Thyroid gland (tissue), 4 donors: ENCODE results near the gene MTIF2. TPM values are rescaled to one million over a fixed set of nuclear protein-coding genes. Genes with fewer than 3 reads are reported as not detected.
A peak's percentile ranks its signal among the peaks of the same experiment; 100 is the strongest.

Experiments
- DNase-seq, 2 donors: peaks; one replicate each; pipeline ENCODE4 v3.0.0-alpha.2; 2019
- H3K27ac ChIP-seq, 3 donors: fragments of 200-600 bp; sonication (generic); 1 replicate in 2 of 3; 2 replicates in 1 of 3; pipeline ENCODE4 v1.5.1; 2016 to 2019; ENCODE audit warnings: mild to moderate bottlenecking in 1 of 3, moderate library complexity in 1 of 3
- H3K27me3 ChIP-seq: fragments of 200-600 bp; sonication (generic); one replicate; pipeline ENCODE4 v1.5.1; 2019
- H3K36me3 ChIP-seq, 2 donors: fragments of 200-600 bp; sonication (generic); one replicate each; pipeline ENCODE4 v1.5.1; 2016 to 2019
- H3K4me1 ChIP-seq, 2 donors: fragments of 200-600 bp; sonication (generic); one replicate each; pipeline ENCODE4 v1.5.1; 2017 to 2019
- H3K4me3 ChIP-seq, 3 donors: fragments of 200-600 bp; sonication (generic); replicated peaks in 1 of 3; 1 replicate in 2 of 3; 2 replicates in 1 of 3; pipeline ENCODE4 v1.5.1; 2016; ENCODE audit warnings: mild to moderate bottlenecking in 1 of 3
- H3K9me3 ChIP-seq: fragments of 200-600 bp; sonication (generic); one replicate; pipeline ENCODE4 v1.5.1; 2017
- CTCF ChIP-seq, 6 experiments: fragments of 200-600 bp in 3 of 6; fragments of 450-650 bp in 3 of 6; sonication (generic) in 3 of 6; IDR thresholded peaks; one replicate each; pipeline ENCODE4 v1.5.1; 2016 to 2019; ENCODE audit warnings: antibody characterized with exemption in 6 of 6, mild to moderate bottlenecking in 2 of 6, inconsistent platforms in 1 of 6, moderate library complexity in 1 of 6
- POLR2A ChIP-seq, 2 donors: fragments of 450-650 bp; IDR thresholded peaks; one replicate each; pipeline ENCODE4 v1.6.1; 2017; ENCODE audit warnings: antibody characterized with exemption in 2 of 2, mild to moderate bottlenecking in 2 of 2, moderate library complexity in 1 of 2
- WGBS, 2 donors: methylation state at CpG; one replicate each; pipeline ENCODE4 v1.1.5; 2017; 5-methylcytosine and 5-hydroxymethylcytosine counted together
- intact Hi-C: fragments of 100-400 bp; cut with DNase I; formaldehyde crosslinking; loops from one replicate; pipeline ENCODE4 v1.15.1; 2023
- total RNA-seq, 4 donors: library from RNA; depleted of rRNA; stranded (reverse); fragments of >200 nt; gene quantifications; one replicate each; pipeline ENCODE4 v1.2.3, GENCODE V29; 2016

MTIF2 gene
- 10 to 100 TPM; 19.6 to 33.5 (median 27.8) TPM for total RNA-seq

GRCh38 chr2:55268907-55269644 lies at the start of gene MTIF2:
MTIF2 (minus strand) TSS chr2:55269231; CDS start chr2:55263858, 5,373 bp downstream.
- peaks cover 0 to 8% of the 10 kb centered on the region in 2 donors for H3K36me3 ChIP-seq
- WGBS, 2 donors = 0 to 1% methylated on average over 42 of the region's 43 CpGs
- peak within 1 kb of the TSS; percentile 68 to 81 (median 72) for H3K27ac ChIP-seq
- H3K27me3 ChIP-seq = no peaks in the 10 kb centered on the region
- H3K4me1 ChIP-seq = peaks cover 10 to 13% of the 10 kb centered on the region in 2 donors
- H3K4me3 ChIP-seq = peak within 1 kb of the TSS; percentile 45 to 84 (median 68)
- peak; percentile 97 to 98 for DNase-seq
- TF ChIP-seq CTCF (IDR thresholded peaks at IDR 0.05) (peak in 2 of 6 experiments; percentile 2 to 11), POLR2A (IDR thresholded peaks at IDR 0.05) (peak in 1 of 2 donors; percentile 73)
- intact Hi-C loops = no loop called here
- H3K9me3 ChIP-seq = no peaks in the 10 kb centered on the region

- Histone ChIP-seq H3K27ac (no peak overlapping the region), H3K27me3 (no peaks in the 10 kb centered on the region), H3K9me3 (no peaks in the 10 kb centered on the region), H3K36me3 (peaks cover 0 to 6% of the 10 kb centered on the region in 2 donors), H3K4me3 (no peak overlapping the region), H3K4me1 (no peaks in the 10 kb centered on the region)
- no peak for DNase-seq
- WGBS, 2 donors = 88 to 95% methylated on average over 1 of the region's 1 CpG
- no peak for TF ChIP-seq CTCF (IDR thresholded peaks at IDR 0.05)
- no peak for TF ChIP-seq POLR2A (IDR thresholded peaks at IDR 0.05)
- intact Hi-C loops = no loop called here
Measured at GRCh38 chr2:55314985-55315384, 46.0 kb upstream of the MTIF2 start.

- TF ChIP-seq CTCF (IDR thresholded peaks at IDR 0.05) (no peak), POLR2A (IDR thresholded peaks at IDR 0.05) (no peak)
- Histone ChIP-seq H3K36me3 (peaks cover 0 to 6% of the 10 kb centered on the region in 2 donors), H3K4me1 (no peaks in the 10 kb centered on the region), H3K27ac (no peak overlapping the region), H3K9me3 (no peaks in the 10 kb centered on the region), H3K4me3 (no peak overlapping the region), H3K27me3 (no peaks in the 10 kb centered on the region)
- WGBS, 2 donors = 73 to 94% methylated on average over 1 of the region's 1 CpG
- intact Hi-C loops = no loop called here
- DNase-seq = no peak
Measured at GRCh38 chr2:55311444-55311870, 42.4 kb upstream of the MTIF2 start.

GRCh38 chr2:55309446-55309845 lies 40.4 kb upstream of the MTIF2 start:
- H3K36me3 ChIP-seq = peaks cover 0 to 3% of the 10 kb centered on the region in 2 donors
- H3K4me3 ChIP-seq = no peak overlapping the region
- no peak for TF ChIP-seq CTCF (IDR thresholded peaks at IDR 0.05)
- no peak for TF ChIP-seq POLR2A (IDR thresholded peaks at IDR 0.05)
- intact Hi-C loops = no loop called here
- 81 to 82% methylated on average over 2 of the region's 2 CpGs for WGBS, 2 donors
- no peaks in the 10 kb centered on the region for H3K4me1 ChIP-seq
- DNase-seq = no peak
- H3K27me3 ChIP-seq = no peaks in the 10 kb centered on the region
- H3K27ac ChIP-seq = no peak overlapping the region
- H3K9me3 ChIP-seq = no peaks in the 10 kb centered on the region

- Histone ChIP-seq H3K27me3 (no peaks in the 10 kb centered on the region), H3K4me1 (no peaks in the 10 kb centered on the region), H3K4me3 (no peak overlapping the region), H3K36me3 (no peaks in the 10 kb centered on the region), H3K9me3 (no peaks in the 10 kb centered on the region), H3K27ac (no peak overlapping the region)
- TF ChIP-seq CTCF (IDR thresholded peaks at IDR 0.05) (no peak), POLR2A (IDR thresholded peaks at IDR 0.05) (no peak)
- WGBS, 2 donors = 89 to 96% methylated on average over 3 of the region's 3 CpGs
- DNase-seq = no peak
- intact Hi-C loops = no loop called here
Measured at GRCh38 chr2:55302241-55302640, 33.2 kb upstream of the MTIF2 start.
